Endodermal cell (in vitro differentiated cells): ENCODE results near the gene METTL16. TPM values are rescaled to one million over a fixed set of nuclear protein-coding genes. Genes with fewer than 3 reads are reported as not detected.

ENCODE experiments used
- DNase-seq: peaks from one replicate; pipeline ENCODE4 v3.0.0-alpha.2; 2017
- H3K27ac ChIP-seq: 2 replicates; pipeline ENCODE4 v1.5.1; 2013; ENCODE audit warnings: mild to moderate bottlenecking, low read depth, low read length, moderate library complexity
- H3K27me3 ChIP-seq: 2 replicates; pipeline ENCODE4 v1.6.1; 2013; ENCODE audit warnings: mild to moderate bottlenecking, low read length, moderate library complexity; ENCODE audit not compliant: insufficient read depth, control insufficient read depth, poor library complexity, severe bottlenecking
- H3K36me3 ChIP-seq: 2 replicates; pipeline ENCODE4 v1.7.0; 2013; ENCODE audit warnings: mild to moderate bottlenecking, low read length, moderate library complexity; ENCODE audit not compliant: control insufficient read depth, insufficient read depth
- H3K4me1 ChIP-seq: one replicate; pipeline ENCODE4 v1.7.0; 2013; ENCODE audit warnings: low read length; ENCODE audit not compliant: control insufficient read depth, insufficient read depth
- H3K4me3 ChIP-seq: 2 replicates; pipeline ENCODE4 v1.5.1; 2013; ENCODE audit warnings: mild to moderate bottlenecking, low read length, moderate library complexity
- H3K9ac ChIP-seq: 2 replicates; pipeline ENCODE4 v1.6.1; 2013; ENCODE audit warnings: mild to moderate bottlenecking, low read length, moderate library complexity; ENCODE audit not compliant: poor library complexity, severe bottlenecking; ENCODE audit errors: extremely low read depth
- H3K9me3 ChIP-seq: 2 replicates; pipeline ENCODE4 v1.6.1; 2013; ENCODE audit warnings: mild to moderate bottlenecking, low read length, moderate library complexity; ENCODE audit not compliant: control insufficient read depth
- H3K27ac Mint-ChIP-seq: 2 replicates; pipeline ENCODE4 v1.8.0; 2020; ENCODE audit warnings: mixed read lengths
- H3K27me3 Mint-ChIP-seq: 2 replicates; pipeline ENCODE4 v1.8.0; 2021; ENCODE audit warnings: mild to moderate bottlenecking, mixed read lengths; ENCODE audit not compliant: insufficient read depth
- H3K36me3 Mint-ChIP-seq: 2 replicates; pipeline ENCODE4 v1.8.0; 2020; ENCODE audit warnings: low read depth, mixed read lengths
- H3K4me1 Mint-ChIP-seq: 2 replicates; pipeline ENCODE4 v1.8.0; 2020; ENCODE audit warnings: mixed read lengths
- H3K4me3 Mint-ChIP-seq: 2 replicates; pipeline ENCODE4 v1.8.0; 2020; ENCODE audit warnings: mild to moderate bottlenecking, moderate library complexity, mixed read lengths
- H3K9me3 Mint-ChIP-seq: 2 replicates; pipeline ENCODE4 v1.8.0; 2020; ENCODE audit warnings: mild to moderate bottlenecking, mixed read lengths
- CTCF ChIP-seq: fragments of 200-600 bp; sonication (generic); conservative IDR thresholded peaks from 2 replicates; pipeline ENCODE4 v1.5.0; 2021; ENCODE audit warnings: antibody characterized with exemption, mild to moderate bottlenecking
- WGBS, 2 experiments: methylation state at CpG; one replicate each; pipeline versions ENCODE4 v1.1.5 to v1.1.7; 2013; ENCODE audit warnings: missing lambda C conversion rate in 2 of 2, mixed read lengths in 1 of 2; ENCODE audit not compliant: insufficient coverage in 1 of 2, insufficient read length in 1 of 2; 5-methylcytosine and 5-hydroxymethylcytosine counted together
- total RNA-seq, 2 donors: library from RNA; stranded (reverse); fragmentation: NEBNext Ultra II Directional in 1 of 2; extraction: Animal tissue kit (Norgen Biotek cat#: 25700) in 1 of 2; gene quantifications; 2 replicates in 1 of 2; 3 replicates in 1 of 2; pipeline ENCODE4 v1.2.1, GENCODE V29; 2021

Gene METTL16
- total RNA-seq, 2 donors from 2014 or later, result 51.5 to 59.6 TPM

- peak; percentile 100 for DNase-seq
- WGBS, 2 experiments, result 0% methylated on average over 24 to 69 of the region's 72 CpGs
- Mint-ChIP-seq H3K36me3 (peaks cover 2% of the 10 kb centered on the region), H3K4me3 (peak overlapping the region; percentile 86), H3K4me1 (peaks cover 18% of the 10 kb centered on the region), H3K27me3 (no peaks in the 10 kb centered on the region), H3K27ac (peak overlapping the region; percentile 99), H3K9me3 (no peaks in the 10 kb centered on the region)
- H3K9me3 ChIP-seq, result no peaks in the 10 kb centered on the region
- H3K27ac ChIP-seq, result peak overlapping the region; percentile 98
- no peak for TF ChIP-seq CTCF
- H3K4me3 ChIP-seq, result peak overlapping the region; percentile 96
- H3K36me3 ChIP-seq, result no peaks in the 10 kb centered on the region
- peak overlapping the region; percentile 93 for H3K9ac ChIP-seq
- no peaks in the 10 kb centered on the region for H3K27me3 ChIP-seq
- H3K4me1 ChIP-seq, result peaks cover 9% of the 10 kb centered on the region
These were observed 110.1 kb downstream of the METTL16 start for GRCh38 chr17:2401426-2402221.

DNA sequence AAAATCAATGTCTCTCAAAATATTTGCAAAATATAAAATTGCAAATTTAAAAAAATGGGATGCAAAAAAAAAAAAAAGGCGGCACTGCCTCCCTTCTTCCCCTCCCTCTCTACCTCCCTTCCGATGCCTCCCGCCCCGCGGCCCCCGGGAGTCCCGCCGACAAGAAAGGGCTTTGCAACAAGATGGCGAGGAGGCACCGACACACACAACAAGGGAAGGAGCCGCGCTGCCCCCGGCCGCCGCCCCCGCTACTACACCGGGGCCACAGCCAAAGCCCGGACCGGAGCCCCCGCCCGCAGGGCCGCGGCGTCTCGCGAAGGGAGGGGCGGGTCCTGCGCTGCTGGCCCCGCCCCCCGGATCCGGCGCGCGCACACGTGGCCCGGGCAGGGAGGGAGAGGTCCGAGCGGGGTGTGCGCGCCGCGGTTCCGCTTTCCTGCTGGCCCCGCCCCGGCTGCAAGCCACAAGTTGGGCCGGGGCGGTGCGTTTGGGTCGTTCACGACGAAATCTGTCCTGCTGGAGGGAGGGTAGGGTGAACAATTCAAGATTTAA lies 110.7 kb downstream of the METTL16 start, which contains the start of gene MNT:
MNT (minus strand) TSS at position 184 of the 549 bp plus-strand sequence. CDS start 348 bp downstream, outside the sequence.
- TF ChIP-seq CTCF, result no peak
- no peaks in the 10 kb centered on the region for H3K36me3 ChIP-seq

GRCh38 chr17:2400474-2400866 lies 111.2 kb downstream of the METTL16 start:
- H3K9me3 Mint-ChIP-seq, result no peaks in the 10 kb centered on the region
- Histone ChIP-seq H3K9ac (peak overlapping the region; percentile 97), H3K4me1 (peaks cover 20% of the 10 kb centered on the region), H3K9me3 (no peaks in the 10 kb centered on the region), H3K27ac (peak overlapping the region; percentile 96), H3K4me3 (peak overlapping the region; percentile 96), H3K27me3 (no peaks in the 10 kb centered on the region), H3K36me3 (no peaks in the 10 kb centered on the region)
- no peak for TF ChIP-seq CTCF
- peak overlapping the region; percentile 99 for H3K27ac Mint-ChIP-seq
- H3K36me3 Mint-ChIP-seq, result peaks cover 2% of the 10 kb centered on the region
- WGBS, 2 experiments, result 0% methylated on average over 2 to 41 of the region's 43 CpGs
- DNase-seq, result peak; percentile 91
- H3K4me1 Mint-ChIP-seq, result peaks cover 26% of the 10 kb centered on the region
- H3K4me3 Mint-ChIP-seq, result peak overlapping the region; percentile 86
- no peaks in the 10 kb centered on the region for H3K27me3 Mint-ChIP-seq

More for the DNA sequence above, 110.7 kb downstream of the METTL16 start, which contains the start of gene MNT:
- Histone ChIP-seq H3K9me3 (no peaks in the 10 kb centered on the region), H3K27ac (peak within 1 kb of the TSS; percentile 98), H3K4me3 (peak within 1 kb of the TSS; percentile 96), H3K4me1 (peaks cover 15% of the 10 kb centered on the region), H3K9ac (peak within 1 kb of the TSS; percentile 97), H3K27me3 (no peaks in the 10 kb centered on the region)
- 0% methylated on average over 22 to 50 of the region's 51 CpGs for WGBS, 2 experiments
- H3K27me3 Mint-ChIP-seq, result no peaks in the 10 kb centered on the region
- H3K4me3 Mint-ChIP-seq, result peak within 1 kb of the TSS; percentile 86
- no peaks in the 10 kb centered on the region for H3K9me3 Mint-ChIP-seq
- H3K36me3 Mint-ChIP-seq, result peaks cover 2% of the 10 kb centered on the region
- peaks cover 23% of the 10 kb centered on the region for H3K4me1 Mint-ChIP-seq
- H3K27ac Mint-ChIP-seq, result peak within 1 kb of the TSS; percentile 99
- DNase-seq, result peak; percentile 99
